ENCODE measurements around the gene ARHGEF12. TPM values are rescaled to one million over a fixed set of nuclear protein-coding genes. Genes with fewer than 3 reads are reported as not detected.

Gene ARHGEF12
- total RNA-seq, 2 experiments from 2014 or later, result 3.6 TPM

DNA sequence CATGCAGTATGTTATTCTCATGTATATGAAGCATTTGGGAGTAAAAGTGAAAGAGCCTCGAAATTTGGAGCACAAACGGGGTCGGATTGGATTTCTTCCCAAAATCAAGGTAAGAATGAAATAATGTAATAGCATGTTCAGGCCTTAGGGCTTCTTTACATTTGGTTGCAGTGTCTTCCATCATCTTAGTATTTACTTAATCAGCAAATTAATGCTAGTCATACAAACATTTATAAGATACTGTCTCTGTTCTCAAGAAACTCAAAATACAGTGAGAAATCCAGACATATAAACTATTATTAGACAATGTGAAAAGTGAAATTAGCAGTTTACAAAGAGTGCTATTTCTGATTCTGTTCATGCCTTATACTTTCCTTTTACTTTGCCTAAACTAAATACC, 112.0 kb downstream of the ARHGEF12 start:
- TF ChIP-seq, protein P1, sequence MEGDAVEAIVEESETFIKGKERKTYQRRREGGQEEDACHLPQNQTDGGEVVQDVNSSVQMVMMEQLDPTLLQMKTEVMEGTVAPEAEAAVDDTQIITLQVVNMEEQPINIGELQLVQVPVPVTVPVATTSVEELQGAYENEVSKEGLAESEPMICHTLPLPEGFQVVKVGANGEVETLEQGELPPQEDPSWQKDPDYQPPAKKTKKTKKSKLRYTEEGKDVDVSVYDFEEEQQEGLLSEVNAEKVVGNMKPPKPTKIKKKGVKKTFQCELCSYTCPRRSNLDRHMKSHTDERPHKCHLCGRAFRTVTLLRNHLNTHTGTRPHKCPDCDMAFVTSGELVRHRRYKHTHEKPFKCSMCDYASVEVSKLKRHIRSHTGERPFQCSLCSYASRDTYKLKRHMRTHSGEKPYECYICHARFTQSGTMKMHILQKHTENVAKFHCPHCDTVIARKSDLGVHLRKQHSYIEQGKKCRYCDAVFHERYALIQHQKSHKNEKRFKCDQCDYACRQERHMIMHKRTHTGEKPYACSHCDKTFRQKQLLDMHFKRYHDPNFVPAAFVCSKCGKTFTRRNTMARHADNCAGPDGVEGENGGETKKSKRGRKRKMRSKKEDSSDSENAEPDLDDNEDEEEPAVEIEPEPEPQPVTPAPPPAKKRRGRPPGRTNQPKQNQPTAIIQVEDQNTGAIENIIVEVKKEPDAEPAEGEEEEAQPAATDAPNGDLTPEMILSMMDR (IDR thresholded peaks at IDR 0.05), result no peak

DNA sequence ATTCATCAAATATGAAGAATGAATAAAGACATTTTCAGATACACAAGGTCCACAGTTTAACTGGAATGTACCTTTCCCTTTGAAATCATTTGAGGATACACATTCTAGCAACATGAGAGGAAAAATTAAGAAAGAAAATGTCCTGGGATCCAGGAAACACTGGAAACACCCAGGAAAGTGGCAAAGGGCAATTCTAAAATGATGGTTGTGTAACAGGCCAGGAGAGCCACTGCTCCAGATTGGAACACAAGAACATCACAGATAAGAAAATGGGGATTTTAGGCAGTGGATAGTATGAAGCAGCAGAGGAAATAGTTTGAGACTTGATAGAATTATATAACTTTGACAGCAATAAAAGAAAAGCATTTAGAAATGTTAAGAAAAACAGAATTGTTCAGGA, 119.3 kb downstream of the ARHGEF12 start:
- ChIA-PET CTCF (no interaction called here), POLR2A (no interaction called here)
- ATAC-seq (ENCODE audit: poor library complexity) (no peak), DNase-seq (no peak)
- Histone ChIP-seq H3K36me3 (ENCODE audit: insufficient read depth, low read length) (no peaks in the 10 kb centered on the region), H3K4me1 (ENCODE audit: insufficient read depth, low read length) (no peaks in the 10 kb centered on the region), H3K27me3 (ENCODE audit: control insufficient read depth in 1 of 2, insufficient read depth in 2 of 2, low read length in 2 of 2) (no peaks in the 10 kb centered on the region), H3K4me3 (ENCODE audit: low read length) (no peak overlapping the region), H3K9me3 (ENCODE audit: control insufficient read depth in 1 of 2, insufficient read depth in 1 of 2, low read length in 2 of 2) (no peaks in the 10 kb centered on the region), H3K27ac (ENCODE audit: low read depth in 1 of 2, low read length in 2 of 2) (no peak overlapping the region)
- TF ChIP-seq, protein P1 (IDR thresholded peaks at IDR 0.05), result no peak
- H3K36me3 Mint-ChIP-seq (ENCODE audit: low read depth), result peaks cover 14% of the 10 kb centered on the region
- no peaks in the 10 kb centered on the region for H3K9me3 Mint-ChIP-seq
- no peaks in the 10 kb centered on the region for H3K4me1 Mint-ChIP-seq (ENCODE audit: low read depth)
- intact Hi-C loops (cut with DNase I, micrococcal nuclease), result no loop called here
- no peaks in the 10 kb centered on the region for H3K27me3 Mint-ChIP-seq
- no peak overlapping the region for H3K27ac Mint-ChIP-seq
- no peak overlapping the region for H3K4me3 Mint-ChIP-seq

More for the DNA sequence above, 112.0 kb downstream of the ARHGEF12 start:
- no peaks in the 10 kb centered on the region for H3K27me3 ChIP-seq (ENCODE audit: control insufficient read depth in 1 of 2, insufficient read depth in 2 of 2, low read length in 2 of 2)
- peaks cover under 1% of the 10 kb centered on the region for H3K36me3 ChIP-seq (ENCODE audit: insufficient read depth, low read length)
- H3K27ac Mint-ChIP-seq, result no peak overlapping the region
- H3K4me1 Mint-ChIP-seq (ENCODE audit: low read depth), result no peaks in the 10 kb centered on the region
- no peaks in the 10 kb centered on the region for H3K4me1 ChIP-seq (ENCODE audit: insufficient read depth, low read length)
- intact Hi-C loops (cut with DNase I, micrococcal nuclease), result no loop called here
- DNase-seq, result no peak
- ATAC-seq (ENCODE audit: poor library complexity), result no peak
- CTCF ChIA-PET, result no interaction called here
- POLR2A ChIA-PET, result no interaction called here
- no peaks in the 10 kb centered on the region for H3K9me3 Mint-ChIP-seq
- no peak overlapping the region for H3K4me3 ChIP-seq (ENCODE audit: low read length)
- peaks cover 24% of the 10 kb centered on the region for H3K36me3 Mint-ChIP-seq (ENCODE audit: low read depth)
- H3K27ac ChIP-seq (ENCODE audit: low read depth in 1 of 2, low read length in 2 of 2), result no peak overlapping the region
- H3K27me3 Mint-ChIP-seq, result no peaks in the 10 kb centered on the region
- H3K9me3 ChIP-seq (ENCODE audit: control insufficient read depth in 1 of 2, insufficient read depth in 1 of 2, low read length in 2 of 2), result no peaks in the 10 kb centered on the region
- H3K4me3 Mint-ChIP-seq, result no peak overlapping the region

- Histone ChIP-seq H3K4me3 (ENCODE audit: low read length) (no peak overlapping the region), H3K4me1 (ENCODE audit: insufficient read depth, low read length) (no peaks in the 10 kb centered on the region), H3K27me3 (ENCODE audit: control insufficient read depth in 1 of 2, insufficient read depth in 2 of 2, low read length in 2 of 2) (no peaks in the 10 kb centered on the region), H3K9me3 (ENCODE audit: control insufficient read depth in 1 of 2, insufficient read depth in 1 of 2, low read length in 2 of 2) (no peaks in the 10 kb centered on the region), H3K36me3 (ENCODE audit: insufficient read depth, low read length) (no peaks in the 10 kb centered on the region), H3K27ac (ENCODE audit: low read depth in 1 of 2, low read length in 2 of 2) (no peak overlapping the region)
- Mint-ChIP-seq H3K27me3 (no peaks in the 10 kb centered on the region), H3K27ac (no peak overlapping the region), H3K4me1 (ENCODE audit: low read depth) (no peaks in the 10 kb centered on the region), H3K4me3 (no peak overlapping the region), H3K36me3 (ENCODE audit: low read depth) (peaks cover 22% of the 10 kb centered on the region), H3K9me3 (no peaks in the 10 kb centered on the region)
- ChIA-PET CTCF (no interaction called here), POLR2A (interaction anchor here (1.4 kb wide), 1 partner anchor 12 kb away, joined by 4 read pairs; no protein-coding TSS in a partner anchor)
- DNase-seq (no peak), ATAC-seq (ENCODE audit: poor library complexity) (no peak)
- intact Hi-C loops (cut with DNase I, micrococcal nuclease), result no loop called here
- TF ChIP-seq, protein P1 (IDR thresholded peaks at IDR 0.05), result no peak
Measured at GRCh38 chr11:120457996-120458395, 121.8 kb downstream of the ARHGEF12 start.

Data from CD4-positive, alpha-beta T cell (primary cell).